ENCODE data around the gene TRDMT1.
A peak's percentile ranks its signal among the peaks of the same experiment; 100 is the strongest.

Gene TRDMT1
- total RNA-seq, result 20.0 to 29.5 reads per million in 2 experiments

DNA sequence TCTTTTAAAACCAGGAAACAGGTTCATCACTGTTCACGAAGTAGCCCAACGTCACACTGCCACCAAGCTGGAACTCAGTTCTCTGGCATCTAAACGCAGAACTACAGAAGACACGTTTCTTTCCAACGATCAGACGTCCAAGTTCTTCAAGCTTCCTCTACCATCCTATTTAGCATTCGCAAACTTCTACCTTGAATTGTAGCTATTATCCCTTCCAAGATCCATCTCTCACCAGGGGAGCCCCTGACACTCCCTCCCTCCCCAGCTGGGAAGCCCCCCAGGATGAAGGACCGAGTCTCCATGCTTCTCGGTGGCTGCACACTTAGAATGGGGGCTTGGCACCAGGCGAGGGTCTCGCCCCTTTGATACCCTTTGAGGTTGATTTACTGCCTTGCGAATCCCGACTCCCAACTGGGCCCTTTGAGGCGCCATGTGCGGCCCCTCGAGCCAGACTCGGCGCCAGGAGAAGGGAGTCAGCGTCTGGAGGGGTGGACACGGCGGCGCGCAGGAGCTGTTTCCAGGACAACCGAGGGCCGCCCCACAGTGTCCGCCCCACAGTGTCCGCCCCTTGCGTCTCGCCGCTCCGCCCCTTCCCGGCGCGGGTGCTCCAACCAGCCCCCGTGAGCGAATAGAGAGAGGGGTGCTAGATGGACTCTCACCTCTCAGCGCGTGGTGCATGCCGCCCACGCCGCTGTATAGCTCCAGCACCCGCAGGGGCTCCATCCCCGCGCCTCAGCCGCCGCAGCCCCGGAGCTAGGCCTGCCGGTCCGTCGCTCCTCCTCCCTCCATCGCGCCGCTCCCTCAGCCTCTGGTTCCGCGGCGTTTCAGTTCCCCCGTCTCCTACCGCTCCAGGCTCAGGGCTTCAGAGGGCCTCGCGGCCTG is at the start of gene TRDMT1:
Gene TRDMT1, minus strand, starts transcription at position 761 of the 882 bp plus-strand sequence. Its CDS starts 38 bp downstream, at position 723.
- DNase-seq (ENCODE audit: low read depth), result peak; percentile 53

GRCh38 chr10:17250736-17251135 is 49.3 kb upstream of the TRDMT1 start:
- no peak for DNase-seq (ENCODE audit: low read depth)

DNA sequence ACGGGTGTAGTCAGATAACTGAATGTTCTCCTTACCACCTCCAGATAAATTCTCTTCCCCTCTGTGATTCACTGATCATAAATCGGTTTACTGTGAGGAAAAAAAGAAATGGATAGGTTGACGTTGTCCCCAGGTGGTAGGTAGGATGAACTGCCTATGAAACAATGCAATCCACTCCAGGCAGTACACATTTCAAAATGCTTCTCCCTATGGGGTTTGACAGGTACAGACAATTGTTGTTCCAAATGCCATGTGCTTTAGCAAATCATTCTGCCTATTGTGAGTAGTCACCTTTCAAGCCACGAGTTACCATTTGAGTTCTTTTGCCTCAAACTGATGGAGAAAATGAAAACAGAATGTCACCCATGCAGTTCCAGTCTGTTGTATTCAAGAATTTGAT is 48.3 kb upstream of the TRDMT1 start:
- DNase-seq (ENCODE audit: low read depth), result no peak

- no peak for DNase-seq (ENCODE audit: low read depth)
Observed at GRCh38 chr10:17248964-17249363, 47.5 kb upstream of the TRDMT1 start.

- no peak for DNase-seq (ENCODE audit: low read depth)
Observed at GRCh38 chr10:17247210-17247609, 45.7 kb upstream of the TRDMT1 start.

DNA sequence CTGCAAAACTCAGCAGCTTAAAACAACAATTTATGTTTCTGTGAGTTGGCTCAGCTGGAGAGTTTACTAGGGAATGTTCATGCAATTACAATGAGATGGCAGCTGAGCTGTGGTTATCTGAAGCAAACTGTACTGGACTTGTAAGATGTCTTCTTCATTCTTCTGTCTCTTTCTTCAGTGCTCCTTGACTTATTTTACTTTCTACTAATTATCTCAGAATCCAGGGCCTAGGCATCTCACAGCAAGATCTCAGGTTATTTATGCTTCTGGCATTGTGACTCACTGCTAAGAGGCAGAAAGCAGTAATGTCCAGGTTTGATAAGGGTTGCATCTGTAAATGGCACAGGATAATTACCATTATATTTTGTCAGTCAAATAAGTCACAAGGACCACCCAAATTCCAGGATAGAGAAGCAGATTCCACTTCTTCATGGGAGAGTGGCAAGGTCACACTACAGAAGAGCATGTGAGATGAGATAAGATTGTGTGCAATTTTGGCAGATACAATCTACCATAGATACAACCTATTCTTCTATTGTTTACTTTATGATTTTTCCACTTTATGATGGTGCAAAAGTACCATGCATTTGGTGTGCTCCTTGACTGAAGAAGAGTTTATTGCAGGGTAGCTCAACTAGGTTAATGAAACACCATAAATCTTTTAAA is 43.4 kb upstream of the TRDMT1 start:
- DNase-seq (ENCODE audit: low read depth), result no peak

DNA sequence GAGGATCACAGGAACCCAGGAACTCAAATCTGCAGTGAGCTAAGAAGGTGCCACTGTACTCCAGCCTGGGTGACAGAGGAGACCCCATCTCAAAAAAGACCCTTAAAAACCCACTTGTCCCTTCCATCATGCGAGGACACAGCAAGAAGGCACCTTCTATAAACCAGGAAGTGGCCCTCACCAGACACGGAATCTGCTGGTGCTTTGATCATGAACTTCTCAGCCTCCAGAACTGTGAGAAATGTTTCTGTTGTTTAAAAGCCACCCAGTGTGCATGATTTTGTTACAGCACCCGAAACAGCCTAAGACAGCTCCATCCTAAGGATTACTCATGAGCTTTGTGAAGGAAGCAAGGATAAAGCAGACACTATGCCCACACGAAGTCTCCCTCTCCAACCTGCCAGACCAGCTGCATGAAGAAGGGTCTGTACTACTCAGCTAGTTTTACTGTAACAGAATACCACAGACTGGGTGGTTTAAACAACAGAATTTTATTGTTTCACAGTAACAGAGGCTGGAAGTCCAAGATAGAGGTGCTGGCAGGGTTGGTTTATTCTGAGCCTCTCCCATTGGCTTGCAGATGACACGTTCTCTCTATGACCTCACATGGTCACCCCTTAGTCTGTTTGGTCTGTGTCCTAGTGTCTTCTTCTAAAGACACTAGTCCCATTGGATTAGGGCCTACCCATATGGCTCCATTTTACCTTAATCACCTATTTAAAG is 40.3 kb upstream of the TRDMT1 start:
- DNase-seq (ENCODE audit: low read depth), result no peak

GRCh38 chr10:17240616-17241015 is 39.1 kb upstream of the TRDMT1 start:
- no peak for DNase-seq (ENCODE audit: low read depth)

GRCh38 chr10:17240096-17240495 is 38.6 kb upstream of the TRDMT1 start:
- no peak for DNase-seq (ENCODE audit: low read depth)

DNA sequence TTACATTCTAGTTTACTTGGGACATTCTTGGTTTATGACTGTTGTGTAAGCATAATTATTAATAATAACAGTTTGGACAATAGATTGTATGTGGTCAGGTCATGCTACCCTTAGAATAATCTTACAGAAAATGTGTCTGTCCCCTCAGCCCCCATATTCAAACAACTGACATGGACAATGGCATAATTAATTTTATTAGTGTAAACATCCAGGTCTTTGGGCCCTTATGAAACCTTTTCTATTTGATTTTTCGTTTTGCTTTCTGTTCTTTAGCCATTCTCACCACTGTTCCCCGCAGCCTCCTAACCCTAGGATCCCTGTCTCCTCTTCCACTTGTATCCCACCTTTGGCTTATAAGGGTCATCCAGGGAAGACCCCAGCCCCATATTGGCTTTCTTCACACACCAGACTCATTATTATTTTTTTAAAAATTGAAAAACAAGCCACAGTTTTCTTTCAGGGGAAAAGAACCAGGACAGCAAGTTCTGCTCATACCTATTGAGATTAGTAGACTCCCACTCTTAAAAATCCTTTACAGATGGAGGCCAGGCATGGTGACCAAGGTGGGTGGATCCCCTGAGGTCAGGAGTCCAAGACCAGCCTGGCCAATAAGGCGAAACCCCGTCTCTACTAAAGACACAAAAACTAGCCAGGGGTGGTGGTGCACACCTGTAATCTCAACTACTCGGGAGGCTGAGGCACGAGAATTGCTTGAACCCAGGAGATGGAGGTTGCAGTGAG is 38.0 kb upstream of the TRDMT1 start:
- no peak for DNase-seq (ENCODE audit: low read depth)

- DNase-seq (ENCODE audit: low read depth), result no peak
Observed at GRCh38 chr10:17238445-17239291, 37.2 kb upstream of the TRDMT1 start.

DNA sequence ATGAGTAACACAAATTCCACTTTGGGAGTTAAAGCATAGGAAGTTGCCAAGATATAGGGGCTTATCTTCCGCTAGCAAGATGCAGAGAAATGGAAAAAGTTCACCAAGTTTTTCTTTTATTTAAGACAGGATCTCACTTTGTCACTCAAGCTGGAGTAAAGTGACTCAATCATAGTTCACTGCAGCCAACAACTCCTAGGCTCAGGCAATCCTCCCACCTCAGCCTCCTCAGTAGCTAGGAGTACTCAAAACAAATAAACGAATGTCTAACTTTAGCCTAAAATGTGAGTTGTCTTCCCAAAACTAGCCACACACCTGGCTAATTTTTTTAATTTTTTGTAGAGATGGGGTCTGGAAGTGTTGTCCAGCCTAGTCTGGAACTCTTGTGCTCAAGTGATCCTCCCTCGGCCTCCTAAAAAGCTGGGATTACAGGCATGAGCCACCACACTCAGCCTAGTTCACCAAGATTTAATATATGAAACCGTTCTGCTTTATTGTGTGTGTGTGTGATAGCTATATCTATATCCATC is 36.5 kb upstream of the TRDMT1 start:
- DNase-seq (ENCODE audit: low read depth), result no peak

DNA sequence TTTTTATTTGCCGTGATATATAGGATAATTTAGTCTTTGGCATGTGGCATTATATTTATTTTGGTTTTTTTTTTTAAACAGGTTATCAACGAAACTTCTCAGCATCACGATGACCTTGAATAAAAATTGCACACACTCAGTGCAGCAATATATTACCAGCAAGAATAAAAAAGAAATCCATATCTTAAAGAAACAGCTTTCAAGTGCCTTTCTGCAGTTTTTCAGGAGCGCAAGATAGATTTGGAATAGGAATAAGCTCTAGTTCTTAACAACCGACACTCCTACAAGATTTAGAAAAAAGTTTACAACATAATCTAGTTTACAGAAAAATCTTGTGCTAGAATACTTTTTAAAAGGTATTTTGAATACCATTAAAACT is 35.7 kb upstream of the TRDMT1 start:
- no peak for DNase-seq (ENCODE audit: low read depth)

- no peak for DNase-seq (ENCODE audit: low read depth)
Observed at GRCh38 chr10:17236468-17237148, 35.1 kb upstream of the TRDMT1 start.

- no peak for DNase-seq (ENCODE audit: low read depth)
Observed at GRCh38 chr10:17235136-17235535, 33.7 kb upstream of the TRDMT1 start.

GRCh38 chr10:17234431-17234945 is 33.0 kb upstream of the TRDMT1 start:
- DNase-seq (ENCODE audit: low read depth), result no peak

GRCh38 chr10:17233286-17233991 is 32.0 kb upstream of the TRDMT1 start:
- no peak for DNase-seq (ENCODE audit: low read depth)

DNA sequence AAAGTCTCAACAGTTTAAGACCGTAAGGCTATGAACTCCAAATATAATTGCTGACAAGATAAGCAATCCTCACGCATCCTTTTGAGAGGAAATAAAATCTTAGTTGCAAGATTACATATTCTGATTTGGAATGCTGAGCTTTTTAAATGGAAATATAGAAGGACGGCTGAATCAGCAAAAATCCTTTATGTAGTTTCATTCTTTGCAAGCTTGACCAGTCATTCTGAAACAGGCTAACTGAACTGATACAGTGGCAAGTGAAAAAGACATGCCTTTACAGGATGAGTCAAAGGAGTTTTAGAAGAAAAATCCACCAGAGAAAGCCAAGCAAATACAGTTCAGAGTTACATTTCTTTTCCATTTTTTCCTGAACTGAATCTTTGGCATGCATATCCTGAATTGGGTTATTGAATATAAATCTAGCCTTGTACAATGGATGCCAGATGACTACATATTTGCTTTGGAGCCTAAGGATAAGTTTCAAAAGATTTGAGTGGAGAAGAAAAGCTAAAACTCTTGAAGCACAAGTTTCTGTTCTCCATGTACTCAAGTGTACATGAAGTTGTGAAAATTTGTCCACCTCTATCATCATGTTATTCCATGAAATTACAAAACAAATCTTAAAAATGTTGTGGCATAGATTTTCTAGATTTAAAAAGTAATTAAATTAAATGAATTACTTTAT is 30.9 kb upstream of the TRDMT1 start:
- DNase-seq (ENCODE audit: low read depth), result no peak

GRCh38 chr10:17231788-17232187 is 30.3 kb upstream of the TRDMT1 start:
- no peak for DNase-seq (ENCODE audit: low read depth)
